Measurements from ENCODE around the gene GABBR1. TPM values are rescaled to one million over a fixed set of nuclear protein-coding genes. Genes with fewer than 3 reads are reported as not detected.

The GABBR1 gene
- total RNA-seq, 1 experiment from 2014 or later, result 21.8 TPM

DNA sequence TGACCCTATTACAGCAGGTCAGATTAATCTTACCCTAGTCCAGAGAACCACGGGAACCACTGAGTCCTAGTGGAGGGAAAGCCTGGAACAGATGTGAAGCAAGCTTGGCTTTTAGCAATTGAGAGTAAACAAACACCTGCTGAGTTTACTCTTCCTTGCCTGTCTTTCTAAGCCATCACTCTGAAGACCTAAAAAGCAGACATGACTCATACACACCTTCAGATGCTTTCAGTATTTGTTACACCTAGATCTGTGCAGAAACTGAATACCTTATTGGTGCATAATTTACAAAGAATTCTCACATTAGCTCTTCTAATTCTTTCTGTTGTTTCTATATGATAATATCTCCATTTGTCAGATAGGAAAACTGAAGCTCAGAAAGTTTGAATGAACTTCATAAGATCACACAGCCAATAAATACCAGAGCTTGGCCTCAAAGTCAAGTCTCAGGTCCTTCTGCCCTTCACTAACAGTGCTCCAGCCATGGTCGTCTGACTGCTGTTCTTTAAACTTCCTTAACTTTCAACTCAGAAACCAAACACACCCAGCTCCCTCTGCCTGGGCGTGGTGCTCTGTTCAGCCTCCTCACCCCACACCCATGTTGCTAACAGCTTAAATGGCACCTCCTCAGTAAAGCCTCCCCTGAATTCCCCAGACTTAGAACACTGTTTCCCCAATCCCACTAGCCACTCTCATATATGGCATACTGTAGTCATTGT, 8.6 kb upstream of the GABBR1 start:
- H3K36me3 ChIP-seq (replicated peaks; ENCODE audit: control insufficient read depth, insufficient read depth, low read length), result no peaks in the 10 kb centered on the region
- no peak overlapping the region for H3K4me3 ChIP-seq (ENCODE audit: insufficient read depth, low read depth, low read length)
- no peaks in the 10 kb centered on the region for H3K27me3 ChIP-seq (ENCODE audit: control insufficient read depth, insufficient read depth, low read length)
- DNase-seq, result no peak

DNA sequence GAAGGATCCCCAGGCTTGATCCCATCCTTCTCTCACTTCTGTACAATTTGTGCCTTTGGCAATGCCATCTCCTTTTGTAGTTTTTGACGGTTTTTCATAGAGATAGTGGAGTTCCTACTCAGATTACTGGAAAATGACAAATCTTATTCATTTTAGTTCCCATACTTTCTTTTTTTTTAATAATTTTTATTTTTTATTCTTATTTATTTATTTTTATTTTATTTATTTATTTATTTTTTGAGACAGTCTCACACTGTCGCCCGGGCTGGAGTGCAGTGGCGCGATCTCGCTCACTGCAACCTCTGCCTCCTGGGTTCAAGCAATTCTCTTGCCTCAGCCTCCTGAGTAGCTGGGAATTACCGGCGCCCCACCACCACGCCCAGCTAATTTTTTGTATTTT, 4.3 kb upstream of the GABBR1 start:
- no peaks in the 10 kb centered on the region for H3K27me3 ChIP-seq (ENCODE audit: control insufficient read depth, insufficient read depth, low read length)
- no peak for DNase-seq
- H3K4me3 ChIP-seq (ENCODE audit: insufficient read depth, low read depth, low read length), result no peak overlapping the region
- no peaks in the 10 kb centered on the region for H3K36me3 ChIP-seq (replicated peaks; ENCODE audit: control insufficient read depth, insufficient read depth, low read length)

DNA sequence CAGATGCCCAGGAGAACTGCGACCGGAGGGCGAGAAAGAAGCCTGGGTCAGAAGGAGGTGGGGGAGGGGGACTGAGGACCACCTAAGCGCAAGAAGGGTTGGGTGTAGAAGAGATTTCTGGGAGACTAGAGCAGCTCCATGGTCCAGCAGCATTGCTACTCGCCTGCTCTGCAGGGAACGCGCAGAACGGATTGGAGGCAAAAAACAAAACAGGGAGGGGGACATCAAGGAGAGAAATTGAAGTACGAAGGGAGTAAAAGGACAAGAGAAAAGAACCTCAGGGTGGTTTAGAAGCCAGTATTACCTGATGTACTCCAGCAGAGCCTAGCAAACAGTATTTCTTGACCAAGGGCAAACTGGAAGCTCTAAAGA, 537 bp upstream of the GABBR1 start:
- no peak for DNase-seq
- no peaks in the 10 kb centered on the region; the same call in 1 of the 2 replicates for H3K36me3 ChIP-seq (replicated peaks; ENCODE audit: control insufficient read depth, insufficient read depth, low read length)
- no peaks in the 10 kb centered on the region; the same call in 1 of the 2 replicates for H3K27me3 ChIP-seq (ENCODE audit: control insufficient read depth, insufficient read depth, low read length)
- H3K4me3 ChIP-seq (ENCODE audit: insufficient read depth, low read depth, low read length), result peak overlapping the region; percentile 81

DNA sequence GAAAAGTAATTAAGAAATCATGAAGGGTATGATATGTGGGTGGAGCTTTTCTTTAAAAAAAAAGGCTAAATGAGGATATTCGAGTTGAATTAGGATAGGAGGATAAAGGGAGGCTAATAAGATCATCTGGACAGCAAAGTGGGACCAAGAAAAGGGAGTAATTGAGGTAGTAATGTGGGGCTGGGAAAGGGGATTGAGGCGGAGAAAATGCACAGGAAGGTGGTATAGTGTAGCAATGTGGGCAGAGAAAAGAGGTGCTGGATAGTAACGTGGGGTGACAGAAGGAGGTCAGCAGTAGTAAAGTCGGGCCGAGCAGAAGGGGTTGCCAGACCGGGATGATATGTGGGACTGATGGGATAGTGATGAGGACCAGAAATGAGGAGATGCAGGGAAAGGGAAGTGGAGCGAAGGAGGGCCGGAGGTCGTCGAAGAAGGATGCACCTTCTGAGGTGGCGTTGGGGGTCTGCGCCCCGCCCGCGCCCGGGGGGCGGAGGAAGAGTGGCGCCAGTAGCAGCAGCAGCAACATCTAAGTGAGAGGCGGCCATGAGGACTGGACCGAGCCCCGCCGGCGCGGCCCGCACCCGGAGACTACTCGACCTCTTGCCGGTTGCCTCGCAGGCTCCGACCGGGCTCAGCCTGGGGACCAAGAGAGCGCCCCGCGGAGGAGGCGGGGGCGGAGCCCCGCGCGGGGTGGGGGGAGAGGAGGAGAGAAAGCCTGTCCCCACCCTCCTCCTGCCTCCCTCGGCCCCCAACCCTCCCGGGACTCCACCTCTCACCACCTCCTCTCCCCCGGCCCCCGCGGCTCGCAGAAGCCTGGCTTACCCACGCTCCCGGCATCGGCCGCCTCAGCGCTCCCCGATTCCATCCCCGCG, 887 bp downstream of the GABBR1 start:
- Histone ChIP-seq H3K27me3 (ENCODE audit: control insufficient read depth, insufficient read depth, low read length) (no peaks in the 10 kb centered on the region; the same call in 1 of the 2 replicates), H3K4me3 (ENCODE audit: insufficient read depth, low read depth, low read length) (peak overlapping the region; percentile 81), H3K36me3 (replicated peaks; ENCODE audit: control insufficient read depth, insufficient read depth, low read length) (no peaks in the 10 kb centered on the region; the same call in 1 of the 2 replicates)
- DNase-seq, result peak; percentile 93

DNA sequence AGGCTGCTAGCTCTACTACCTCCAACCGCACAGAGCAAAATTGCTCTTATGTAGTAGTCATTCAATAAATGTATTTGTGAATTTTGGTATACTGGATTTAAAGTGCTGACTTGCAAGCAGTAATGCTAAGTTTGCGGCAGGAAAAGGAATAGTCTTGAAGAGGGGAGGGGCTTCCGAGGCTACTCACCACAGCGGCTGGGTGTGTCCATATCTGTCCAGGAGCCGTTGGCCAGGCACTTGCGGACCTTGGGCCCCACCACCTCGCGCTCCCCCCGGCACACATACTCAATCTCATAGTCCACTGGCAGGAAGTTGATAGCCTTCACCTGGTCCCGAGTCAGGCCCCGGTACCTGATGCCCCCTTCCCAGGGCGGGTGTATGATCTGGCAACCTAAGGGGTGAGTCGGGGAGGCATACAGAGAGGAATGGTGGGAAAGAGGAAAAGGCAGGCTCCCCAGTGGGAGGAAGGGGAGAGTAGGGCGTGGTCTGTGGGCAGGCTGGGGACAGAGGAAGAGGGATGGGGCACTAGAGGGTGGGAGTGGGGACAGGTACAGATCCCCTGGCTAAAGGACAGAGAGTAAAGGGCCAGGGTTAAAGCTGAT, 1.7 kb downstream of the GABBR1 start:
- no peaks in the 10 kb centered on the region; the same call in 1 of the 2 replicates for H3K27me3 ChIP-seq (ENCODE audit: control insufficient read depth, insufficient read depth, low read length)
- DNase-seq, result peak; percentile 74
- H3K36me3 ChIP-seq (replicated peaks; ENCODE audit: control insufficient read depth, insufficient read depth, low read length), result no peaks in the 10 kb centered on the region; the same call in 1 of the 2 replicates
- H3K4me3 ChIP-seq (ENCODE audit: insufficient read depth, low read depth, low read length), result peak overlapping the region; percentile 81

DNA sequence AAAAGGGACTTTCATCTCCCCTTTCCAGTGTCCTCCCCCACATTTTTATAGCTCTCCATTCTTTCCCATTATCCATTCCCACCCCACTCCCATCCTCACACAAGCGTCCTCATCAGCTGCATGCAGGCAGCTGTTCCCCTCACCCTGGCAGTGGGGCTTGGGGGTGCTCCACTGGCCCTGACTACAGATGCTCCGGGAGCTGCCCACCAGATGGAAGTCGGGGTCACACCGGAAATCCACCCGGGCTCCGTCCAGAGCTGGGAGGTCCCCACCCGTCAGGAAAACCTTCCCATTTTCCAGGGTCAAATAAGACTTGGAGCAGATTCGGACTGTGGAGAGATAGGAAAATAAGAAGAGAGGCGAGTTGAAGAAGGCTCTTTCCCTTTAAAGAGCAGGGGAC, 2.7 kb downstream of the GABBR1 start:
- H3K27me3 ChIP-seq (ENCODE audit: control insufficient read depth, insufficient read depth, low read length), result no peaks in the 10 kb centered on the region; the same call in 1 of the 2 replicates
- peak overlapping the region; percentile 19; the same call in 1 of the 2 replicates for H3K4me3 ChIP-seq (ENCODE audit: insufficient read depth, low read depth, low read length)
- no peaks in the 10 kb centered on the region; the same call in 1 of the 2 replicates for H3K36me3 ChIP-seq (replicated peaks; ENCODE audit: control insufficient read depth, insufficient read depth, low read length)
- DNase-seq, result peak; percentile 38

DNA sequence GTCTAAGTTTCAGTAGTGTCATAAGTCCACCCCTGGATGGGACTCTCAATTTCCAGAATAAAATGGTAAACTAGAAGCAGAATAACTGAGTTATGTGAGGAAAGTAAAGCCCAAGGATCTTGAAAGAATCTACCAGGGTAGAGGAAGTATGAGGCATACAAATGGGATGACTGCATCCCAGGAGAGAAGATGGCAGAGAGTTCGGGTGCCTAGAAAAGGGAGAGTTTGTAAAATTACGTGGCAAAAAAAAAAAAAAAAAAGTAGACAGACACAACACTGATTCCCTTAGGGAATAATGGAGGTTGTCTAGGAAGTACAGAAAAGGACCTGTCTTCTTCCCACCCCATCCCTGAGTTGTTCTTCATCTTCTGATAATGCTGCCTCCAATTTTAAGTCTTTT, 3.4 kb downstream of the GABBR1 start:
- Histone ChIP-seq H3K27me3 (ENCODE audit: control insufficient read depth, insufficient read depth, low read length) (no peaks in the 10 kb centered on the region; the same call in 1 of the 2 replicates), H3K36me3 (replicated peaks; ENCODE audit: control insufficient read depth, insufficient read depth, low read length) (no peaks in the 10 kb centered on the region; the same call in 1 of the 2 replicates), H3K4me3 (ENCODE audit: insufficient read depth, low read depth, low read length) (no peak overlapping the region)
- DNase-seq, result no peak

DNA sequence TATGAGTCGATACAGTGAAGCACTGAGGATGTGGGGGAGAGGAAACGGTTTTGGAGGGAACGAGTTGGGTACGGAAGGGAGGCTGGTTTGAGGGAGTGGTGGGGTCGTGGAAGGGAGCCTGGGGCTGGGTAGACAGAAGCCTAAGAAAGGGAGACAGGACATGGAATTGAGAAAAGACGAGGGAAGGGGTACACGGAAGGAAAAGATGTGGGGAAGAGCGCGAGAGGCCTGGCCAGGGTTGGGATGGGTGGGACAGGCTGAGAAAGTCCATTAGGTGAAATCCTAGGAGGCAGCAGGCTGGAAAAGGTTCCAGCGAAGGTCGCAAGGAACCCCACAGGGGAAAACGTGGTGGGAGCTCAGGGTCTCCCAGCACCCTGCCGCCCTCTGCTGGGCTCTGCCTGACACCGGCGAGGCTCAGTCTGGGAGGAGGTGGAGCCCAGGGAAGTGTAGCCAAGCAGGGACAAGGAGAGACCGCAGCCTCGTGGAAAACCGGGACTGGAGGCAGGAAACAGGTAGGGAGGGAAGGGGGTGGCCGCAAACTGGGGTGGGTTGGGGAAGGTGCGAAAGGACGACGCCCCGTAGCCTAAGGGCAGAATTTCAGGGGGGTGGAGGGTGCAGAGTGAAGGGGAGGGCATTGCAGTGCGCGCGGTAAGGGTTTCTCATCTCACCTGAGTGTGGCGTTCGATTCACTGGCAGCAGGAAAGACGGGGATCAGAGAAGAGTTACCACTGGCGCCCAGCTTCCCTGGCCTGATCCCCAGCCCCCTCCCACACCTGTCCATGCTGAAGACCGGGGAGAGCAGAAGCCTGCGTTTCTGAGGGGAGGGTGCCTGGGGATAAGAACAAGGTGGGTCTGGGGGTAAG, 4.3 kb downstream of the GABBR1 start:
- DNase-seq, result peak; percentile 91
- Histone ChIP-seq H3K36me3 (replicated peaks; ENCODE audit: control insufficient read depth, insufficient read depth, low read length) (peaks cover 3% of the 10 kb centered on the region), H3K27me3 (ENCODE audit: control insufficient read depth, insufficient read depth, low read length) (no peaks in the 10 kb centered on the region; the same call in 1 of the 2 replicates), H3K4me3 (ENCODE audit: insufficient read depth, low read depth, low read length) (peak overlapping the region; percentile 62)

DNA sequence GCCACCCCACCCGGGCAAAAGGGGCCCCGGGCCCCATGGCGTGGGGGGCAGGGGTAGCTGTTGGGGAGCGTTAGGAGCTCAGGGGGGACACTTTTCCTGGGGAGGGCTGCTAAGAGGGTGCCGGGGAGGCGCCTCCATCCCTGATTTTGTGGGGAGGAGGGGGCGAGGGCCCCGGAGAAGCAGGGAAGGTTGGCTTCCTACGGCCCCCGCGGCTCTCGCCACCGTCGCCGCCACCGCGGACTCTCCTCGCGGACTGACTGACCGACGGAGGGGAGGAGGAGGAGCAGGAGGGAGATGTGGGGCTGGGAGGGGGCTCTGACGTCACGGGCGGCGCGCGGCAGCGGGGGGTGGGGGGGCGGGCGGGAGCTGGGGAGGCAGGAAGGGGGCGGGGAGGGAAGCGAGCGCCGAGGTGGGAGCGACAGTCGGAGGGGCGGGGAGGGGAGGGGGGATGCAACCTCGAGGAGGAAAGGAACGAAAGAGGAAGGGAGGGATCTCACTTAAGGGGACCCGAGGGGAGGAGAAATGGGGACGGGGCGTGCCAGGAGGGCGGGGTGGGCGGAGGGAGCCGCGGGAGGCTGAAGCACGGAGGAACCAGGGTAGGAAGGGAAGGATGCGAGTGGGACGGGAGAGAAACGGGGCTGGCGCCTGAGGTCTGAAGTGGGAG, 5.1 kb downstream of the GABBR1 start:
- Histone ChIP-seq H3K27me3 (ENCODE audit: control insufficient read depth, insufficient read depth, low read length) (no peaks in the 10 kb centered on the region; the same call in 1 of the 2 replicates), H3K4me3 (ENCODE audit: insufficient read depth, low read depth, low read length) (peak overlapping the region; percentile 67), H3K36me3 (replicated peaks; ENCODE audit: control insufficient read depth, insufficient read depth, low read length) (peaks cover 11% of the 10 kb centered on the region)
- peak; percentile 97 for DNase-seq

DNA sequence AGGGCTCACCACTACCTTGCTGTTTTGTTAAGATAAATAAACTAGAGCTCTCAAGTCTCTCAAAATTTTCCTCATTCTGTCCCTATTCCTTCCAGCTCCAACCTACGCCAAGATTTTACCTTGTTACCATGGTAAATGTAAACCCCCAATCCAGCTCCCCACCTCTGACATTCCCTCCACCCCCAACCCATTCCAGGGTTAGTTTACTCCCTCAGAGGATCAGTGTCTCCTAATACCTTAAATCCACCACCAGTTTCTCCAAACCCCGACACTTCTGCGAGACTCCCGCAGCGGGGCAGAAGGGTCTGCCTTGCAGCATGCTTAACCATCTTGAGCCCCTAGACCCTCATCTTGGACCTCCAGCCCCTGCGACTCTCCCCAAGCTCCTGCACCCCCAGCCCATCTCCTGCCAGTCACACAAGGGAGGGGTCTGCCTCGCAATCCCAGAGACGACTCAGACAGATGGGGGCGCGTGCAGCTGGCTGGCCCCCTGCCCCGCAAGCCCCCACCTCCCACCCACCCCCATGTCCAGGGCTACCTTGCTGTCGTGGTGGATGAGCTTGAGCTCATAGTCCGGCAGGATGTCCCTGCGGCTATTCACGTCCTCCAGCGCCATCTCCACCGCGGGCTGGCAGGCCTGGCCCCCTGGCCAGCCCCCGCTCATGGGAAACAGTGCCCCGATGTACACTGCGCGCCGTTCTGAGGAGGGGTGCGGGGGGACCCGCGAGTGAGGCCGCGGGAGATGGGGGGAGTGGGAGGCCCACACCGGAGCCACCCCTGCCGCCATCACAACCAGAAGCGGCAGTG, 5.8 kb downstream of the GABBR1 start:
- Histone ChIP-seq H3K36me3 (replicated peaks; ENCODE audit: control insufficient read depth, insufficient read depth, low read length) (peaks cover 14% of the 10 kb centered on the region), H3K4me3 (ENCODE audit: insufficient read depth, low read depth, low read length) (peak overlapping the region; percentile 67), H3K27me3 (ENCODE audit: control insufficient read depth, insufficient read depth, low read length) (no peaks in the 10 kb centered on the region; the same call in 1 of the 2 replicates)
- DNase-seq, result peak; percentile 76

DNA sequence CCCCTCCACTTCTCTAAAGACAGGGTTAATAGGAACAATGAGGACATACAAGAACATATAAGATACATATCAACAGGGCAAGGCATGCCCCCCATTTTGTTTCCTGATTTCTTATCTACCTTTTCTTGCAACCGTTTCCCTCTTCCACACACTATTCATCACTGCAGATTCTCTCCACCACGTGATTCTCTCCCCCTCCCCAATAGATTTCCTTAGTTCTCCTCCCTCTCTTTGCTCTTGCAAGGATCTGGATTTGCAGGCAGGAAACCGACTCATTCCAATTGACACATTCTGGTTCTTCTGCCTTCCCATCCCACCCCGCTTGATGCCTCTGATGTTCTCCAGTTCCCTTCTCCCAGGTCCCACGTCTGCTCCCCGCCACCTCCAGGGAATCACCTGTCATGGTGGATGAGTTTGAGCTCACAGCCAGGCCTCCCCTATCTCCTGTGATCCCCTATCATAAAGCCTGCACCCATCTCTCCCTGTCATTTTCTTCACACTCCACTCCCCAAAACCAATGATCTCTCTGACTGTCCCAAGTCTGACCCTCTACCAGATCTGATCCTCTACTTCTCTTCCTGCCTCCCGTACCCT, 7.5 kb downstream of the GABBR1 start:
- peak overlapping the region; percentile 16; the same call in 1 of the 2 replicates for H3K4me3 ChIP-seq (ENCODE audit: insufficient read depth, low read depth, low read length)
- no peaks in the 10 kb centered on the region; the same call in 1 of the 2 replicates for H3K27me3 ChIP-seq (ENCODE audit: control insufficient read depth, insufficient read depth, low read length)
- H3K36me3 ChIP-seq (replicated peaks; ENCODE audit: control insufficient read depth, insufficient read depth, low read length), result peaks cover 27% of the 10 kb centered on the region
- DNase-seq, result no peak

DNA sequence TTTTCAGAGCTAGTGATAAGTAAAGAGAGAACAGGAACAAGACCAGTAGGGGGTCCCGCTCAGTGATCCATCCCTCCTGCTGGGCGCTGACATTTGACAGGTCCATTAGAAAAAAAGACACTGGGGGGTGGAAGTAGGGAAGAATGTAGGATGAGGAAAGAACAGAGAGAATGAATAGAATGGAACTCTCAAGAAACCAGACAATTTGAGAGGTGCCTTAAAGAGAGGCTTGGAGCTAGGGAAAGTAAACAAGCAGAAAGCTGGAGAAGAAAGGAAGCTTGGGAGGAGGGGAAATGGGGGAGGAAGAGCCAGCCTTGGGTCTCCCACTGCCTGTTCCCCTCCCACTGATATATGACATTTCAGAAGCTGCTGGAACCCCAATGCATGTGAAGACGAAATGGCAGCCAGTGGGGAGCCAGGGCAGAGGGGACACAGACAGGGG, 8.4 kb downstream of the GABBR1 start:
- DNase-seq, result peak; percentile 47
- Histone ChIP-seq H3K4me3 (ENCODE audit: insufficient read depth, low read depth, low read length) (no peak overlapping the region), H3K27me3 (ENCODE audit: control insufficient read depth, insufficient read depth, low read length) (no peaks in the 10 kb centered on the region), H3K36me3 (replicated peaks; ENCODE audit: control insufficient read depth, insufficient read depth, low read length) (peaks cover 34% of the 10 kb centered on the region)

All from H7 (cell line).